NB4 (cell line): ENCODE data around the gene ROR2.

Experiments
- POLR2A ChIP-seq: IDR thresholded peaks from 2 replicates; pipeline ENCODE4 v1.6.1; 2011; ENCODE audit warnings: mild to moderate bottlenecking; ENCODE audit not compliant: insufficient read length; ENCODE audit errors: extremely low read depth
- TF ChIP-seq, protein P1 (sequence below): IDR thresholded peaks from one replicate; pipeline ENCODE4 v1.5.1; 2012; ENCODE audit warnings: low read depth, low read length

DNA sequence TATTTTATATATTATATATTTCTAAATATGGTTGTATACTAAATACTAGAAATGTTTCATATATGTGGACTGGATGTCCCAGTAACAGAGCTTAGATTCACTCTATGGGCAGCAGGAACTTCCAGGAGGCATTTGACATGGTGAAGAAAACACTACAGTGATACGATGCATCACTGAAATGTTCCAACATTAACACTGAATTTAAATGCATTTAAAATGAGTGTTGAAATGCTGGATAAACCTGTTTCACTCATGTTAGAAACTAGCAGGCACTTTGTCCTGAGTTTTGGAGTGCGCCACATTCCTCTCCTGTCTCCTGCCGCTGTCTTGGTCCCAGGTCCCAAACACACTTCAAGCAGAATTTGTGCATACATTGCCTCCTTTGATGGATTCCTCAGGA is 288.6 kb downstream of the ROR2 start:
- TF ChIP-seq, protein P1, sequence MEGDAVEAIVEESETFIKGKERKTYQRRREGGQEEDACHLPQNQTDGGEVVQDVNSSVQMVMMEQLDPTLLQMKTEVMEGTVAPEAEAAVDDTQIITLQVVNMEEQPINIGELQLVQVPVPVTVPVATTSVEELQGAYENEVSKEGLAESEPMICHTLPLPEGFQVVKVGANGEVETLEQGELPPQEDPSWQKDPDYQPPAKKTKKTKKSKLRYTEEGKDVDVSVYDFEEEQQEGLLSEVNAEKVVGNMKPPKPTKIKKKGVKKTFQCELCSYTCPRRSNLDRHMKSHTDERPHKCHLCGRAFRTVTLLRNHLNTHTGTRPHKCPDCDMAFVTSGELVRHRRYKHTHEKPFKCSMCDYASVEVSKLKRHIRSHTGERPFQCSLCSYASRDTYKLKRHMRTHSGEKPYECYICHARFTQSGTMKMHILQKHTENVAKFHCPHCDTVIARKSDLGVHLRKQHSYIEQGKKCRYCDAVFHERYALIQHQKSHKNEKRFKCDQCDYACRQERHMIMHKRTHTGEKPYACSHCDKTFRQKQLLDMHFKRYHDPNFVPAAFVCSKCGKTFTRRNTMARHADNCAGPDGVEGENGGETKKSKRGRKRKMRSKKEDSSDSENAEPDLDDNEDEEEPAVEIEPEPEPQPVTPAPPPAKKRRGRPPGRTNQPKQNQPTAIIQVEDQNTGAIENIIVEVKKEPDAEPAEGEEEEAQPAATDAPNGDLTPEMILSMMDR = no peak
- no peak for TF ChIP-seq POLR2A
